Gastrocnemius medialis (tissue), 4 donors: ENCODE measurements around the gene C8A. TPM values are rescaled to one million over a fixed set of nuclear protein-coding genes. Genes with fewer than 3 reads are reported as not detected.

ENCODE experiments used
- ATAC-seq, 2 donors: fragments of 150-250 bp; one replicate each; pipeline ENCODE4 v1.9.1; 2016
- DNase-seq, 2 donors: peaks; one replicate each; pipeline ENCODE4 v3.0.0-alpha.2; 2019
- H3K27ac ChIP-seq, 4 donors: fragments of 200-600 bp; sonication (generic); 1 replicate in 1 of 4; 2 replicates in 3 of 4; pipeline ENCODE4 v1.5.1; 2016 to 2018; ENCODE audit warnings: mild to moderate bottlenecking in 2 of 4, moderate library complexity in 1 of 4
- H3K27me3 ChIP-seq, 3 donors: fragments of 200-600 bp; sonication (generic) in 2 of 3; 1 replicate in 1 of 3; 2 replicates in 2 of 3; pipeline versions ENCODE4 v1.5.1 to v1.6.0; 2016 to 2019; ENCODE audit warnings: mild to moderate bottlenecking in 1 of 3, moderate library complexity in 1 of 3
- H3K36me3 ChIP-seq, 2 donors: fragments of 200-600 bp; sonication (generic) in 1 of 2; one replicate each; pipeline ENCODE4 v1.5.1; 2017 to 2018
- H3K4me1 ChIP-seq, 2 donors: fragments of 200-600 bp; sonication (generic) in 1 of 2; one replicate each; pipeline ENCODE4 v1.5.1; 2016 to 2017; ENCODE audit warnings: mild to moderate bottlenecking in 2 of 2
- H3K4me3 ChIP-seq, 4 donors: fragments of 200-600 bp; sonication (generic) in 3 of 4; 1 replicate in 1 of 4; 2 replicates in 3 of 4; pipeline ENCODE4 v1.5.1; 2016 to 2019; ENCODE audit warnings: mild to moderate bottlenecking in 2 of 4
- H3K9me3 ChIP-seq, 3 donors: fragments of 200-600 bp; sonication (generic) in 2 of 3; 1 replicate in 1 of 3; 2 replicates in 2 of 3; pipeline ENCODE4 v1.5.1; 2016 to 2019
- POLR2A ChIP-seq, 2 donors: fragments of 450-650 bp; IDR thresholded peaks; one replicate each; pipeline ENCODE4 v1.6.1; 2017; ENCODE audit warnings: antibody characterized with exemption in 2 of 2, mild to moderate bottlenecking in 2 of 2, moderate library complexity in 2 of 2
- in situ Hi-C, 4 donors: fragments of 200-750 bp; cut with MboI; loops; one replicate each; pipeline versions ENCODE4 v1.15.0 to v1.8.0; 2017; ENCODE audit warnings: low sequenced_read_pairs in 4 of 4
- intact Hi-C: fragments of 100-400 bp; cut with DNase I; formaldehyde crosslinking; loops from one replicate; pipeline ENCODE4 v1.15.1; 2023; ENCODE audit warnings: low total_unique reads
- total RNA-seq, 4 donors: library from RNA; depleted of rRNA; stranded (reverse); fragments of >200 nt; gene quantifications; one replicate each; pipeline versions ENCODE4 v1.1.0 to v1.2.3, GENCODE V29; 2016
- TF ChIP-seq, protein P1 (sequence below), 5 experiments: fragments of 450-650 bp in 3 of 5; fragments of 200-600 bp in 2 of 5; sonication (generic) in 2 of 5; IDR thresholded peaks in 4 of 5; conservative IDR thresholded peaks in 1 of 5; 1 replicate in 4 of 5; 2 replicates in 1 of 5; pipeline ENCODE4 v1.5.1; 2016 to 2019; ENCODE audit warnings: antibody characterized with exemption in 5 of 5, mild to moderate bottlenecking in 3 of 5, moderate library complexity in 3 of 5

The C8A gene
- total RNA-seq, 4 donors from 2014 or later: 0.20 to 0.40 TPM; not detected in 2

DNA sequence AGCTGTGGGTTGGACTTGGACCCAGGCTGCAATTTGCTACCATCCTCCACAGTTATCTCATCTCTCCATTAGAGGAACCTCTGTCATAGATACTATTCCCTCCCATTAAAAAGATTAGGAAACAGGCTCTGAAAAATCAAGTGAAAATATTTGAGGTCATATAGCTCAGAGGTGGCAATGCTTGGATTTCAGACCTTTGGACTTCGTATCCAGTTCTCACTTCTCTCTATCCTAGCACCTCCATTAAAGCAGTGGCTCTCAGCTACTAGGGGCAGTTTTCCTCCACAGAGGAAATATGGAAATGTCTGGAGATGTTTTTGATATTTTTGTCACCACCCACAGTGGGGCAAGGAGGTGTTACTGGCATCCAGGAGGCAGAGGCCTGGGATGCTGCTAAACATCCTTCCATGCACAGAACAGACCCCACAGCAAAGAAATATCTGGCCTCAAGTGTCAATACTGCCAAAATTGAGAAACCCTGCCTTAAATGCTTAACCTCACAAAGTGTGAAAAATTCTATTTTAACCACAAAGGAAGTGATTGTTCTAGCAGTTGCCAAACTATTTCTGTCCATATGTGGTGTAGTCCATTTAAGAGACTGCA, 54.1 kb downstream of the C8A start:
- Histone ChIP-seq H3K36me3 (no peaks in the 10 kb centered on the region), H3K27ac (no peak overlapping the region), H3K9me3 (no peaks in the 10 kb centered on the region), H3K4me1 (no peaks in the 10 kb centered on the region), H3K27me3 (no peaks in the 10 kb centered on the region), H3K4me3 (no peak overlapping the region)
- TF ChIP-seq, protein P1, sequence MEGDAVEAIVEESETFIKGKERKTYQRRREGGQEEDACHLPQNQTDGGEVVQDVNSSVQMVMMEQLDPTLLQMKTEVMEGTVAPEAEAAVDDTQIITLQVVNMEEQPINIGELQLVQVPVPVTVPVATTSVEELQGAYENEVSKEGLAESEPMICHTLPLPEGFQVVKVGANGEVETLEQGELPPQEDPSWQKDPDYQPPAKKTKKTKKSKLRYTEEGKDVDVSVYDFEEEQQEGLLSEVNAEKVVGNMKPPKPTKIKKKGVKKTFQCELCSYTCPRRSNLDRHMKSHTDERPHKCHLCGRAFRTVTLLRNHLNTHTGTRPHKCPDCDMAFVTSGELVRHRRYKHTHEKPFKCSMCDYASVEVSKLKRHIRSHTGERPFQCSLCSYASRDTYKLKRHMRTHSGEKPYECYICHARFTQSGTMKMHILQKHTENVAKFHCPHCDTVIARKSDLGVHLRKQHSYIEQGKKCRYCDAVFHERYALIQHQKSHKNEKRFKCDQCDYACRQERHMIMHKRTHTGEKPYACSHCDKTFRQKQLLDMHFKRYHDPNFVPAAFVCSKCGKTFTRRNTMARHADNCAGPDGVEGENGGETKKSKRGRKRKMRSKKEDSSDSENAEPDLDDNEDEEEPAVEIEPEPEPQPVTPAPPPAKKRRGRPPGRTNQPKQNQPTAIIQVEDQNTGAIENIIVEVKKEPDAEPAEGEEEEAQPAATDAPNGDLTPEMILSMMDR (IDR thresholded peaks at IDR 0.05 in 4 of 5, conservative IDR thresholded peaks at IDR 0.05 in 1 of 5): no peak
- TF ChIP-seq POLR2A (IDR thresholded peaks at IDR 0.05): no peak
- DNase-seq (no peak), ATAC-seq (no peak)
- intact Hi-C loops (no loop called here), in situ Hi-C loops (no loop called here)

DNA sequence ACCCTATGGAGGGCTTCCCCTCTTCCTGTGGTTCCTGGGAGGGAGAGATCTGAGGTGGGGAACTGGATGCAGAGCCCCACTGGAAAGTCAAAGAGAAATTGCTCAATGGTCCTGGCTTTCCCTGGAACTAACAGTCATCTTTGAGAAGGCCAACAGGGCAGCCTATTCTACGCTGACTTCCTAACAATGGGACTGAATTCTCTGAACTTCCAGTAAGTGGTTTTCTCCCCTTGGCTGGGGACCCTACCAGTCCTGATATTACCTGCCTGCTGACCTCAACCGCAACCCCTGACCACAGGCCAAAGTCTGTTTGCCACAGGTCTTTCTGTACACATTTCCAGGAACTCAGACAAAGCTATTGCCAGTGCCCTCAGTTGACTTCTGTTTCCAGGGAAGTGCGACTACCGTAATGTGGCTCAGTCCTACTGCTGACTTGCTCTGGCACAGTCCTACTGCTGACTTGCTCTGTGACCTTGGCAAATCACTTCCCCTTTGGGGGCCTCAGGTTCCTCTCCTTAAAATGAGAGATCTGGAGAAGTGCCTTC, 55.9 kb downstream of the C8A start:
- no peak overlapping the region for H3K27ac ChIP-seq
- in situ Hi-C loops (no loop called here), intact Hi-C loops (no loop called here)
- H3K4me1 ChIP-seq: no peaks in the 10 kb centered on the region
- no peaks in the 10 kb centered on the region for H3K27me3 ChIP-seq
- H3K4me3 ChIP-seq: no peak overlapping the region
- ATAC-seq: no peak
- H3K36me3 ChIP-seq: no peaks in the 10 kb centered on the region
- H3K9me3 ChIP-seq: no peaks in the 10 kb centered on the region
- no peak for TF ChIP-seq POLR2A (IDR thresholded peaks at IDR 0.05)
- TF ChIP-seq, protein P1 (IDR thresholded peaks at IDR 0.05 in 4 of 5, conservative IDR thresholded peaks at IDR 0.05 in 1 of 5): no peak
- no peak for DNase-seq

DNA sequence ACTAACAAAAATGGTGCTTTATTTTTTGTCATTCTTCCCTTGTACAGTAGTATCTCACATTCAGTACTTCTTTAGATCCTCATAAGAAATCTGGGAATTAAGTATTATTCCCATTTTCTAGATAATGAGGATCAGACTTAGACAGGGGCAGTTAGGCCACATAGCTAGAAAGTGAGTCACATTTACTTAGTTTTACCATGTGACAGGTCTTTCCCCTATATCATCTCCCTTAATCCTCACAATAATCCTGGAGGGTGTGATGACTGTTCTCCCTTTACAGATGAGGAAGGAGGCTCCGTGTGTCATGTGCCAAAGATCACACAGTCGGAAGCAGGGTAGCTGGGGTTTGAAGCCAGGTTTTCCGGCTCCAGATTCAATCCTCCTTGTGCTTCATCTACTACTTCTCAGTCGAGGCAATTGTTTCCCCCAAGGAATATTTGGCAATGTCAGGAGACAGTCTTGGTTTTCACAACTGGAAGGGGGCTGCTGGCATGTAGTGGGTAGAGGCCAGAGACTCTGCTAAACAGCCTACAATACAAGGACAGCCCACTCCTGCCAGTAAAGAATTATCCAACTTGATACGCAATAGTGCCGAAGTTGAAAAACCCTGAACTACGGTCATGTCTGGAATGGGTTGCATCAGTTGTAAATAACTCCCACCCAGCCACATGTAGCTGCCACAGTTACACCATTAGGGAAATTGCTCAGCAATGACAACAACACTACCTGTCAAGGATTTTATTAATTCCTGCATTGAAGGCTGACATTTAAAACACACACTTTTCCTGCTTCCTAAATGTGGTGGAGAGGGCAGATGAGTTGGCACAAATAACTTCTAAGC, 56.7 kb downstream of the C8A start:
- no peak for DNase-seq
- Histone ChIP-seq H3K4me1 (no peaks in the 10 kb centered on the region), H3K27ac (no peak overlapping the region), H3K36me3 (no peaks in the 10 kb centered on the region), H3K9me3 (no peaks in the 10 kb centered on the region), H3K27me3 (no peaks in the 10 kb centered on the region), H3K4me3 (no peak overlapping the region)
- no peak for ATAC-seq
- intact Hi-C loops: no loop called here
- TF ChIP-seq, protein P1 (IDR thresholded peaks at IDR 0.05 in 4 of 5, conservative IDR thresholded peaks at IDR 0.05 in 1 of 5): no peak
- TF ChIP-seq POLR2A (IDR thresholded peaks at IDR 0.05): no peak
- in situ Hi-C loops: no loop called here

DNA sequence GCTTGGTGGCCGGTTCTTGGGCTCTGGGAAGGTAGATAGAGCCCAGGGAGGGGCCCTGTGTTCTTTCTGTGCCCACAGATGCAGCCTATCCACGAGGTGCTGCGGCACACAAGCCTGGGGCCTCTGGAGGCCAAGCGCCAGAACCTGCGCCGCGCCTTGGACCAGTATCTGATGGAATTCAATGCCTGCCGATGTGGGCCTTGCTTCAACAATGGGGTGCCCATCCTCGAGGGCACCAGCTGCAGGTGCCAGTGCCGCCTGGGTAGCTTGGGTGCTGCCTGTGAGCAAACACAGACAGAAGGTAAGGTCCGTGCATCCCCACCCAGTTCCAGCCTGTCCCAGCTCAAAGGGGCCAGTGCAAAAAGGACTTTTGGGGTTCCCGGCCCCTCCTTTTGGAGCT, 57.7 kb downstream of the C8A start:
- DNase-seq (no peak), ATAC-seq (no peak)
- TF ChIP-seq POLR2A (IDR thresholded peaks at IDR 0.05): no peak
- TF ChIP-seq, protein P1 (IDR thresholded peaks at IDR 0.05 in 4 of 5, conservative IDR thresholded peaks at IDR 0.05 in 1 of 5): no peak
- Histone ChIP-seq H3K27ac (no peak overlapping the region), H3K9me3 (no peaks in the 10 kb centered on the region), H3K4me1 (no peaks in the 10 kb centered on the region), H3K27me3 (no peaks in the 10 kb centered on the region), H3K36me3 (no peaks in the 10 kb centered on the region), H3K4me3 (no peak overlapping the region)
- in situ Hi-C loops: no loop called here
- intact Hi-C loops: no loop called here
